HG03432 (cell line): ENCODE results near the gene FOXB2.
"Not testable (repeated sequence)": the region's sequence is repeated elsewhere in the genome, so short reads cannot be mapped to it uniquely, and the experiment has no call there.

Source experiments
- ATAC-seq: cut with Tn5 transposase; IDR thresholded peaks from one replicate; pipeline ENCODE4 v1.9.1; 2021; ENCODE audit warnings: mild to moderate bottlenecking, moderate library complexity; ENCODE audit not compliant: unreplicated experiment

Gene FOXB2

GRCh38 chr9:77043743-77044142, 24.3 kb downstream of the FOXB2 start:
- ATAC-seq = not testable (repeated sequence)

GRCh38 chr9:77060681-77061080, 41.2 kb downstream of the FOXB2 start:
- not testable (repeated sequence) for ATAC-seq

DNA sequence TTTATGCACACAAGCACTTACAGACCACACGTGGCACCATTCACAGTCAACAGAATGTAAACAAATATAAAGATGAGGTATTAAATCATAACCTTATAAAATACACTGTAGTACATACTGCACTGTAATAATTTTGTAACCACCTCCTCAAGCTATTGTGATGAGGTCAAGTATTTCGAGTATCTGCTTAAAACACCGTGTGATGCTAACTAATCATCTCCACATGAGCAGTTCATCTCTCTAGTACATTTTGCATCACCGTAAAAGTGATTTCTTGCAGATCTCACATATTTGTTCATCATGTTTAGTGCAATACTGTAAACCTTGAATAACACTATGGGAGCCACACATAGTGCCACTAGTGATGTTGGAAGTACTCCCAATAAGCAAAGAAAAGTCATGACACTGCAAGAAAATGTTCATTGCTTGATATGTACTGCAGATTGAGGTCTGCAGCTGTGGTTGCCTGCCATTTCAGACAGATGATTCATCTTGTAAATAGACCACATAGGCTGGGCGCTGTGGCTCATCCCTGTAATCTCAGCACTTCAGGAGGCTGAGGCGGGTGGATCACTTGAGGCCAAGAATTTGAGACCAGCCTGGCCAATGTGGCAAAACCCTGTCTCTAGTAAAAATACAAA, 44.3 kb downstream of the FOXB2 start:
- no peak for ATAC-seq

DNA sequence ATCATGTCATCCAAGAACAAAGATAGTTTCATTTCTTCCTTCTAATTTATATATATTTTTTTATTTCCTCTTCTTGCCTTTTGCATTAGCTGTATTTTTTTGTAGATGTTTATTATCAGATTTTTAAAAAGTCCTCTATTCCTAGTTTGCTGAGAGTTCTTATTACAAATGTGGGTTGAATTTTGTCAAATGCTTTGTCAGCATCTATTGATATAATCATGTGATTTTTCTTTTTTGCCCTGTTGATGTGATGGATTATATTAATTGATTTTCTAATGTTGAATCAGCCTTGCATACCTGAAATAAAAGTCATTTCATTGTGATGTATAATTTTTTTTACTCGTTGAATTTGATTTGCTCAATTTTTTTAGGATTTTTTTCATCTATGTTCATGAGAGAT, 46.9 kb downstream of the FOXB2 start:
- no peak for ATAC-seq
